Left colon (tissue), 2 donors: ENCODE results near the gene HLCS. TPM values are rescaled to one million over a fixed set of nuclear protein-coding genes. Genes with fewer than 3 reads are reported as not detected.
"Not testable (repeated sequence)": the region's sequence is repeated elsewhere in the genome, so short reads cannot be mapped to it uniquely, and the experiment has no call there.

Experiments
- ATAC-seq: fragments of 200-7000 bp; cut with Tn5 transposase; one replicate; pipeline ENCODE4 v1.9.1; 2020; ENCODE audit warnings: mild to moderate bottlenecking, moderate library complexity
- DNase-seq, 2 donors: peaks; one replicate each; pipeline ENCODE4 v3.0.0-alpha.2; 2020
- intact Hi-C, 2 donors: fragments of 100-400 bp; cut with DNase I in 1 of 2; cut with micrococcal nuclease in 1 of 2; formaldehyde crosslinking; loops; one replicate each; pipeline versions ENCODE4 v1.11.2 to v1.14.0; 2022; cut with DNase I, micrococcal nuclease
- long read RNA-seq: library from polyadenylated mRNA; unstranded; transcript quantifications from one replicate; pipeline ENCODE4 v2.0.0, GENCODE V29; 2021
- total RNA-seq, 2 donors: library from RNA; stranded (reverse); fragmentation: NEBNext Ultra II Directional; extraction: Animal tissue kit (Norgen Biotek cat#: 25700); gene quantifications; one replicate each; pipeline ENCODE4 v1.2.1, GENCODE V29; 2021
- donor health status: DM: no; HTN: no; CAD: no.
- donor health status: DM: yes; HTN: yes; CAD: no.

HLCS gene
- total RNA-seq, result 10 to 100 TPM; 14.1 to 18.8 TPM
- long read RNA-seq, partial matches to known transcripts, result 3 of 14 reads
- long read RNA-seq, other reads (novel, unspliced or antisense), result 11 of 14 reads

DNA sequence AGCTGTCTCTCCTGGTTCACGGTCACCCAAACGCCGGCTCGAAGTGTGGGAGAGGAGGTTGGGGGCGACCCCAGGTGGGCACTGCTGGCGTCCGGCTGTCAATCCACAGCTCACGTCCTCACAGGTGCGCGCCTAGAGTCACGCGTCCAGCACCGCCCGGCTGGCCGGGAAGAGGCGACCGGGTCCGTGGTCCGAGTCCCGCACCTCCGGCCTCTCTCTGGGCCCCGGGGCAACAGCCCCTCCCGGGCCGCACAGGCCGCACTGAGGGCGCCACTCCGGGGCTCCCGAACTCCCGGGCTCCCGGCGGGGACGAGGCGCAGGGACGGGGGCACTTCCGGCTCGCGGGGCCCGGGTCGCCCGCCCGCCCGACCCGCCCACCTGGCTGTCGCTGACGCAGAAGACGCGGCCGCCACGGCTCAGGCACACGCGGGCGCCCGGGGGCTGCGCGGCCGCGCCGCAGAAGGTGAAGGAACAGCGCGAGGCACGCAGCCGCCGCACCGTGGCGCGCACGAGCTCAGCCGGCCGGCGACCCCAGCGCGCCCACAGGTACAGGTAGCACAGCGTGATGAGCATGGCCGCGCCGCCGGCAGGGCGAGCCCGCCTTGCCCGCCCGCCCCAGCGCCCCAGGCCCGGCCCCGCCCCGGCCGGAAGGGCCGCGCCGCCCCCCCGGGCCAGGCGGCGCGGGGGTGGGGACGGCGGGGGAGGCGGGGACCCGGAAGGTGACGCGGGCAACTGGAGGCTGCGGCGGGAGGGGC is at the start of gene HLCS:
HLCS (minus strand) TSS at position 604 of the 755 bp plus-strand sequence; CDS start at position 573, 31 bp downstream.
- intact Hi-C loops, result no loop called here
- DNase-seq, result peak; percentile 72 to 79
- ATAC-seq, result peak; percentile 85

DNA sequence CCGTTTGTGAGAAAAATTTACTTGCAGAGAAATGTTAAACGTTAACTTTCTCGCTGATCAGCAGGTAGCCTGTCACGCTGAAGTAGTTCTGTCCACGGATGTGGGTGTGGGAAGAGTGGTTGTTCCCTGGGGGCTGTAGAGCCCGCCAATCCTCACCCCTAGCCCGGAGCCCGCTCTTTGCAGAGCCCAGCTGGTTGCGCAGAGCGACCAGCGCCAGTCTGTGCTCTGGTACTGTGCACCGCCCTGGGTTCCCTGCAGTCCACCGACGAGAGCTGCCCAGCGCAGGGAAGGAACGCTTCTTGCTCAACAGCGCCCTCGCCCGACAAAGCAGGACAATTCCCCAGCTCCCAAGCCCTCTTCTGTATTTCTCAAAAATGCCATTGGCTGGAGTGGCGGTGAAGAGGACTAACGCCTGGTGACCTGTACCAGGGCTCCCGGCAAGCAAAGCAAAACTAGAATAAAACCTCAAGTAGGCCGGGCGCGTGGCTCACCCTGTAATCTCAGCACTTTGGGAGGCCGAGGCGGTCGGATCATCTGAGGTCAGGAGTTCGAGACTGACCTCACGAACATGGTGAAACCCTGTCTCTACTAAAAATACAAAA is 43.4 kb upstream of the HLCS start:
- intact Hi-C loops, result no loop called here
- ATAC-seq, result peak; percentile 96
- peak; percentile 84 to 88 for DNase-seq

DNA sequence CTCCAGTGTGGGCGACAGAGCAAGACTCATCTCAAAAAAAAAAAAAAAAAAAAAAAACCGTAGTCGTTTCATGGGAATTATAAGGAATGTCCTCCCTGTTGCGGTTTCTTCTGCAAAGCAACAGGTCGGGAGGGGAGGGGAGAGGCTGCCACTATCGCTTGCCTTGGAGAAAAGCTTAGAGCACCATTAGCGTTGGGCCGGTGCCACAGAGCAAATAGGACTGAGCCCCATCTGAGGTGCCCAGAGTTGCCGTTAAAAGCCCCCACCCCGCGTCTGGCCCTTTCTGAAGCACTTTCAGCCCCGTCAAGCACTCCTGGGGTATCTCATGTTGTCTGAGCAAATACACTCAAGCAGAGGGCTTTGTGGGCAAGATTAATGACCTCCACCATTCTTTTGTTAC is 42.3 kb upstream of the HLCS start:
- DNase-seq (no peak), ATAC-seq (no peak)
- intact Hi-C loops, result no loop called here

DNA sequence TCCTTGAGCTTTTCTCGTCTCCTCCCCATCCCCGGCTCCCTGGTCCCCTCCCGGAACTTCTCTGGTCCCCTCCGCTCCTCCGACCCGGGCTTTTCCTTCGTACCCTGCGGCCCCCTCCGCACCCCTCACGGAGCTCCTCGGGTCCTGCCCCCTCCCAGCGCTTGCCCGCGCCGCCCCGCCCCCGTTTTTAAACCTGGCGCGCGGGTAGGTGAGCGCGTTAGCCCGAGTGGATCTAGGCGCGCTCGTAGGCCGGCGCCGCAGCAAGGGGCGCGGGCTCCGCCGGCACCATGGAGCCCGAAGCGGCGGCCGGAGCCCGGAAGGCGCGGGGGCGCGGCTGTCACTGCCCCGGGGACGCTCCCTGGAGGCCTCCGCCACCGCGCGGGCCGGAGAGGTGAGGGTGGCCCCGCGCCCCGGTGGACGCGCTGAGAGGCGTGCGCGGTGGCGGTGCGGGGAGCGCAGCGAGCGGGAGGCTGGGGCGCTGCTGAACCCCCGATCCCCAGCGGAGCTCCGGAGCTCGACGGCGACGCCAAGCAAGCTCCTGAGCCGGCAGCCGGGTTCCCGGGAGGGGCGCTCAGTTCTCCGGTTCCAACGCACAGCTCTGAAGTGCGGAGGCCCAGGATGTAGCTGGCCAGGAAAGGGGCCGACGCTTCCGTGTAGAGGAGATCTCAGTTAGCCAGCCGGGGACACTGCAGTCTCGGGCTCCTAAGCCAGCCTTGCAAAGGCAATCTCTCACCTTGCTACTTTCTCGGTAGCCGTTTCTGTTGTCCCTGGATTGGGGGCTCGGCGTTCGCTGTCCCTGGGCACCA is 40.2 kb upstream of the HLCS start, which contains the start of gene RIPPLY3:
RIPPLY3 (plus strand) TSS at position 217 of the 806 bp plus-strand sequence; CDS start at position 288, 71 bp downstream.
- peak in 1 of 2 donors; percentile 30 for DNase-seq
- ATAC-seq, result peak; percentile 28
- intact Hi-C loops, result no loop called here

DNA sequence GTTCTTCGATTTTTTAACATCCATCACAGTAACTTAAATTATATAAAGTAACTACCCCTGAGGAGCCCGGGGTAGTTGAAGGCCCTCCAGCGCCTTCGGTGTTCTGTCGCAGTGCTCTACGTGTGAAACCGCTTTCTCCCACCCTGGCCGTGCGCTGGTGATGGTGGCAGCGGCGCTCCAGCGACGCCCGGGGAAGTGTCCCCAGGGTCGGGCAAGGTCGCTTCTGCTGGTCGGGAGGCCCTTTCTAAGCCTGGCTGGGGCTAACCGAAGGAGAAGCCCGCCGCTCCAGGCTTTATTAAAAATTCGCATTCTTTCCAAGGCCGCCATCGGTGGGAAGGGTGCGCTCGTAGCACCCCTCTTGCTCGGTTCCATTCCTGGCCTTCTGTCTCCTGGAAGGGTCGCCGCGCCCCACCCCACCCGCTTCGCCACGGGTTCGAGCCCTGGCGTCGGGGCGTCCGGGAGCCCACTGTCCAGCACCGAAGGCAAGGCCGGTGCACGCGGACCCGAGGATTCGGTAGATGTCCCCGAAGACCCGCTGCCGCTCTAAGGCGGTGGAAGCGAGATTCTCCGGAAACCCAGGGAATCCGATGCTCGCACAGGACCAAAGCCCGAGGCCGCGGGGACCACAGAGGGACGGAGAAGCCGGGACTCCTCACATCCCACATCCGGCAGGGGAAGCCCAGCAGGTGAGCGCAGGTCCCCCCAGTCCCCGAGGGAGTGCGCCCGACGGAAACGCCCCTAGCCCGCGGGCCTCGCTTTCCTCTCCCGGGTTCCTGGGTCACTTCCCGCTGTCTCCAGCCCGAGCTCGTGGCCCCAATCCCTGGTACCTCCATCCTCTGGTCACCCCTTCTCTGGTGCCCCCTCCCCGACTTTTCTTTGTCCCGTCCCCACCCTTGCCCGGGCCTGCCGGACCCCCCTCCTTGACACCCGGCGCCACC is 39.3 kb upstream of the HLCS start:
- ATAC-seq (no peak), DNase-seq (no peak)
- intact Hi-C loops, result no loop called here

DNA sequence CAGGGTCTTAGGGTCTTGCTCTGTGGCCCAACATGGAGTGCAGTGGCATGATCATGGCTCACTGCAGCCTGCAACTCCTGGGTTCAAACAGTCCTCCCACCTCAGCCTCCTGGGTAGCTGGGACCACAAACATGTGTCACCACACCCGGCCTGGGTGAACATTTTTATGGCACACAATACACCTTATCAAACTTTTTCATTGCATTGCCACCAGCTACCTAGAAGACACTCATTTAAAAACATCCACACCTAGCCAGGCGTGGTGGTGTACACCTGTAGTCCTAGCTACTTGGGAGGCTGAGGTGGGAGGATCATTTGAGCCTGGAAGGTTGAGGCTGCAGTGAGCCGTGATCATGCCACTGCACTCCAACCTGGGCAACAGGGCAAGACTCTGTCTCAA is 37.4 kb upstream of the HLCS start:
- DNase-seq, intact Hi-C loops: not testable (repeated sequence)
- peak; percentile 64 for ATAC-seq

DNA sequence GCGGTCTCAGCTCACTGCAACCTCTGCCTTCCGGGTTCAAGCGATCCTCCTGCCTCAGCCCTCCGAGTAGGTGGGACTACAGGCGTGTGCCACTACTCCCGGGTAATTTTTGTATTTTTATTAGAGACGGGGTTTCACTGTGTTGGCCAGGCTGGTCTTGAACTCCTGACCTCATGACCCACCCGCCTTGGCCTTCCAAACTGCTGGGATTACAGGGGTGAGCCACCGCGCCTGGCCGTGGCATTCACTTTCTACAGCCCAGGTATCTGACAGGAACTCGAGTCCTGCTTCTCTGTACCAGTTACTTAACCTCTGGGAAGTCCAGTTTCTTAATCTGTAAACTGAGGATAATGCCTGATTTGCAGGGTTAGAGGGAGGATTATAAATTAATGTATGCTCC is 36.4 kb upstream of the HLCS start:
- ATAC-seq, intact Hi-C loops, DNase-seq: not testable (repeated sequence)

DNA sequence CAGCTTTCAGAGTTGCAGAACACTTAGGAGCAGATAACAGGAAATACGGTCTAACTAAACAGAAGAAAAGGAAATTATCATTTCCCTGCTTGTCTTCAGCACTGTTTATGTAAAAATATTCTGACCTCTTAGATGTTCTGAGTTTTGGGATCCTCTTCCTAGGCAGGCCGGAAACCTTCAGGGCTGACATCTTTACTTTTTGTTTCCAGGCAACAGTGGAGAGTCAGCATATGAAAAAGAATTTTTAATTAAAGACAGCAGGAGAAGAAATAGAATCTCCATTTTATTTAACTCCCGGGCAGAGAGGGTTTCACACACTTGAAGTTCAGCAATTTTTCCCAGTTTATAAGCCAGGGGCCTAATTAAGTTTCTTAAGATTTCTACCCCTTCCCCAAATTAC is 35.0 kb upstream of the HLCS start:
- DNase-seq, result no peak
- intact Hi-C loops, result no loop called here
- no peak for ATAC-seq

DNA sequence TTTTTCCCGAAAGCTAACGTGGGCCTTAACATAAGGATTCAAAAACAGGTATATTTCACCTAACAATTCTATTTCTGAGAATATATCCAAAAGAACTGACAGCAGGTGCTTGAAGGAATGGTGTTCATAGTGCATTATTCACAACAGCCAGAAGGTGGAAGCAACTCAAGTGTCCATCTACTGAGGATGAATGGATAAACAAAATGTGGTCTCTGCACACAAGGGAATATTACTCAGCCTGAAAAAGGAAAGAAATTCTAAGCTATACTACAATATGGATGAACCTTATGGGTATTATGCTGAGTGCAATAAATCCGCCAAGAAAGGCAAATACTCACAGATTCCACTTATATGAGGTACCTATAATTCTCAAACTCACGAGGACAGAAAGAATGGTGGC is 33.9 kb upstream of the HLCS start:
- ATAC-seq, result no peak
- intact Hi-C loops, result no loop called here
- DNase-seq, result no peak

DNA sequence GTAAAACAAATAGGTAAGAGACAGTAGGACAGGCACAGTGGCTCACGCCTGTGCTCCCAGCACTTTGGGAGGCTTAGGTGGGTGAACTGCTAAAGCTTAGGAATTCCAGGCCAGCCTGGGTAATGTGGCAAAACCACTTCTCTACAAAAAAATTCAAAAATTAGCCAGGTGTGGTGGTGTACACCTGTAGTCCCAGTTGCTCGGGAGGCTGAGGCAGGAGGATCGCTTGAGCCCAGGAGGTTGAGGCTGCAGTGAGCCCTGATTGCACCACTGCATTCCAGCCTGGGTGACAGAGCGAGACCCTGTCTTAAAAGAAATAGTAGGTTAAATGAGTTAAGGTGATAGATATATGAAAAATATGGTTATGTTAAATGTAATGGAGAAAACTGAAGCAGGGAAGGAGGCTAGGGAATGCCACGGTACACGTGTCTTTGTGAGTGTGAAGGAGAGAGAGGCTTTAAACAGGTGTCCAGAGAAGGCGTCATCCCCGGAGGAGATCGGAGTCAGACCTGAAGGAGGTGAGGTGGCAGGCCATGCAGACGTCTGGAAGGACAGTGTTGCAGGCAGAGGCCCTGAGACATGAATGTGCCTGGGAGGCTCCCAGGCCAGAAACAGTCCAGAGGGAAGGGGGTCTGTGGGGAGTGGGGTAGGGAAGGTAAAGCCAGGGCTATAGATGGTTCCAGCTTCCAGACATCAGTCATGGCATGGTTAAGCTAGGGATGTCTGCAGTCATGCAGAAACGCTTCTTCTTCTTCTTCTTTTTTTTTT is 32.8 kb upstream of the HLCS start:
- intact Hi-C loops, result no loop called here
- no peak for ATAC-seq

DNA sequence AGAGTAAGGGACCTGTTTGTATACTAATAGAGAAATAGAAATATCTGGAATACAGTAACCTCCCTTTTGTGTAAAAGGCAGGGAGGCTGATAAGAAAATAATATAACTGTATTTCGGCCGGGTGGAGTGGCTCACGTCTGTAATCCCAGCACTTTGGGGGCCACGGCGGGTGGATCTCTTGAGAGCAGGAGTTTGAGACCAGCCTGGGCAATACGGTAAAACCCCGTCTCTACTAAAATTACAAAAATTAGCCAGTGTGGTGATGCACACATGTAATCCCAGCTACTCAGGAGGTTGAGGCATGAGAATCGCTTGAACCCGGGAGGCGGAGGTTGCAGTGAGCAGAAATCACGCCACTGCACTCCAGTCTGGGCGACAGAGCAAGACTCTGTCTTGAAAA is 28.8 kb upstream of the HLCS start:
- intact Hi-C loops, ATAC-seq, DNase-seq: not testable (repeated sequence)

More for the DNA sequence above, 32.8 kb upstream of the HLCS start:
- no peak for DNase-seq

DNA sequence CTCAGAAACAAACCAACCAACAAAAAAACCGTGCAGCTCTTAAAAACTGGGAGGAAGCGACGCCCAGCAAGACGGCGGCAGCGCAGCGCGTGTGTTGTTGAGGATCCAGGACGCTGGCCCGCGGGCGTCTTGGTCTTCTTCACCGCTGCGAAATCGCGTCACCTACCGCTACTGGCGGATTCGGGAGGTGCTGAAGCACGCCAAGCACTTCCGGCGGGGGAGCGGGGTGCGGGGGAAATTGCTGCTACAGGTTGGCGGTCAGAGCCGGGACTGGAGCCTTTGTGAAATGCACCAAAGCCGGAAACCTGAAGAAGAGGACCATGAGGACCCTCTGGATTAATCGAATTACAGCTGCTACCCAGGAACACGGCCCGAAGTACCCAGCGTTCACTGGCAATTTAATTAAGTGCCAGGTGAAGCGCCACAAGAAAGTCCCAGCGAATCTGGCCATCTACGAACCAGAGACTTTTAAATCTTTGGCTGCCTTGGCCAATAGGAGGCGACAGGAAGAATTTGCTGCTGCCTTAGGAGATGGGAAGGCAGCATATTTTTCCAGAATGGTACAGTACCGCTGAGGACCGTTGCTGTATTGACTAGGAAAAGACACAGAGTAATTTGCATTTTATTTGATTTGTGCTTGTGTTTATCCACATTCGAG is 28.2 kb upstream of the HLCS start:
- intact Hi-C loops, result no loop called here
- DNase-seq (no peak), ATAC-seq (no peak)

DNA sequence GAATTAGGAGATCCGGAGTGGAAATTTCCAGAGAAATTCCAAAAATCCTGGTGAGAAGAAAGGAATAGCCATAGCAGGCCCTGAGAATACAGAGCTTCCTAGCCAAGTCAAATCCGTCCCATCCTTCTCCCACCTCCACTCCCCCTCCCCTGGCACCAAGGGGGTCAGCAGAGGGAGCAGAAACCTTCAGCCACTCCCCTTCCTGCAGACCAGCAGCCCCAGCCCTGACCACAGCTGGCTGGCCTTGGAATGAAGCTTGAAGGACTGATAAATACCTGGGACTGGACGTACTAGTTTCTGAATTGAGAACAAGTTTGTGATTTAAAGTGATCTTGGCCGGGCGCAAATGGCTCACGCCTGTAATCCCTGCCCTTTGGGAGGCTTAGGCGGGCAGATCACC is 26.2 kb upstream of the HLCS start:
- intact Hi-C loops, result no loop called here
- no peak for DNase-seq
- no peak for ATAC-seq

DNA sequence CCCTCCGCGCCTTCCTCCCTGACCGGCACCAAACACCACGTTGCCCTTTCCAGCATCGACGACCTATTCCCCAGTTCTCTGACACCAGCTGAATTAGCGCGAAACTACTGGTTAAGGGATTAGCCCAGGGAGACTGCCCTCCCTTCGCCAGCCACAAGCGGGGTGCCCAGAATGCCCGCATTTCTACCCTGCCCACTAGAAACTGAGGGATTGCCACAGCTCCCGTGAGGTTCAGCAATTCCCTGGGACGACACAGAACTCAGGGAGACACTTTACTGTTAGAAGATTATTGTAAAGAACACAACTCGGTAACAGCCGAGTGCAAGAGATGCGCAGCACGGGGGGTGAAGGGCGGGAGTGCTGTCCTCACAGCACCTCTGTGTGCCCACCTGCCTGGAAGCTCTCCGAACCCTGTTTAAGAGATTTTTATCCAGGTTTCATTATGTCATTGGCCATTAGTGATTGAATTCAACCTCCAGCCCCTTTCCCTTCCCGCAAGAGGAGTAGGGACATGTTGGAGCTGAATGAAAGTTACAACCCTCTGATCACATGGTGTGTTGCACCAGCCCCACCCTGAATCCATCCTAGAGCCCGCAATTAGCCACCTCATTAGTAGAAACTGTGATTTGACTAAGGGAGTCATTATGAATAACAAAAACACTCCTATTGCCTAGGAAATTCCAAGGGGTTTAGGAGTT is 24.2 kb upstream of the HLCS start:
- no peak for DNase-seq
- ATAC-seq, result no peak
- intact Hi-C loops, result no loop called here

DNA sequence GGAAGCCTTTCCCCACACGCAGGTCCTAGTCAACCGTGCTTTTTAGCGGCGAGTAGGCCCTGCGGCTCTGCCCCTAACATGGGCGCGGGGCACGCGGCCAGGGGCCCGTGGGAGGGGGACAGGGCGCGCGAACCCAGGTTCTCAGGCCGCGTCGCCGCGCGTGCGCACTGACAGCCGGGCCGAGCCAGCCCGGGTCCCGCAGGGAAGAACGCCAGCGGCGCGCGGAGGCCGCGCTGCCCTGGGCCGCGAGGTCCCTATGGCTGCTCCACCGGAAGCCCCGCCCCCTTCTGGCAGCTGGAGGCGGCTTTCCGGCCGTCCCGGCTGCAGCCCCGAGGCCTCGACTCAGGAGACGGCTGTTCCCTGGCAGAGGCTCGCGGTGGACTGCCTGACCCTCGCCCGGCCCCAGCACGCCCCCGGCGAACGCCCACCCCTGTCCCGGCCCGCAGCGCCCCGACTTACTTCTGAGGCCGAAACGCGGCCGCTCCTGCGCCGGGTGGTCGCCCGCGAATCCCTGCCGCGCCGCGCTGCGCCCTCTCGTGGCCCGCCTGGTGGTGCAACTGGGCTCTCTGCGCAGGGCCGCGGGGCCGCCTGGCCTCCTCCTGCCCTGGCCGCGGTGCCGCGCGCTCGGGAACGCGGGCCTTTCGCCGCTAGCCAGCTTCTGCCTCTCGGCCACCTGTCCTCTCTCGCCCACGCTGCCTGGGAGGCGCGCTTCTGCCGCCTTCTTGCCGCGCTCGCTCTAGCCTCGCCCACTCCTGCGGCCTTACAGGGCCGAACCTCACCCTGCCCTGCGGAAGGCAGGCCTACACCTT is 23.4 kb upstream of the HLCS start:
- ATAC-seq (peak; percentile 96), DNase-seq (peak; percentile 93 to 94)
- intact Hi-C loops, result loop anchor here in 1 of 2 donors (10.0 kb wide), 1 partner anchor 85 kb away; the partner anchor contains the start of genes PIGP and TTC3
